ENCODE data around the gene DENND5B.
"Not testable (repeated sequence)": the region's sequence is repeated elsewhere in the genome, so short reads cannot be mapped to it uniquely, and the experiment has no call there.

Gene DENND5B

GRCh38 chr12:31618228-31619025 is 27.5 kb upstream of the DENND5B start:
- Histone ChIP-seq H3K9ac (ENCODE audit: low read length) (no peak overlapping the region), H3K27ac (ENCODE audit: low read length) (no peak overlapping the region)

GRCh38 chr12:31612819-31613218 is 21.9 kb upstream of the DENND5B start:
- H3K27ac ChIP-seq (ENCODE audit: low read length) = no peak overlapping the region
- H3K27me3 ChIP-seq (ENCODE audit: control insufficient read depth, insufficient read depth, low read length) = no peaks in the 10 kb centered on the region
- no peak overlapping the region for H3K4me3 ChIP-seq (ENCODE audit: low read length)
- no peak overlapping the region for H3K9ac ChIP-seq (ENCODE audit: low read length)
- H3K4me1 ChIP-seq (ENCODE audit: control insufficient read depth, low read depth, low read length) = no peaks in the 10 kb centered on the region
- peaks cover 6% of the 10 kb centered on the region for H3K9me3 ChIP-seq (ENCODE audit: control insufficient read depth, low read depth, low read length)
- H3K36me3 ChIP-seq (ENCODE audit: control insufficient read depth, low read depth, low read length) = no peaks in the 10 kb centered on the region

More at GRCh38 chr12:31618228-31619025, 27.5 kb upstream of the DENND5B start:
- H3K4me3 ChIP-seq (ENCODE audit: low read length) = no peak overlapping the region
- no peaks in the 10 kb centered on the region for H3K9me3 ChIP-seq (ENCODE audit: control insufficient read depth, low read depth, low read length)
- no peaks in the 10 kb centered on the region for H3K27me3 ChIP-seq (ENCODE audit: control insufficient read depth, insufficient read depth, low read length)
- no peaks in the 10 kb centered on the region for H3K36me3 ChIP-seq (ENCODE audit: control insufficient read depth, low read depth, low read length)
- H3K4me1 ChIP-seq (ENCODE audit: control insufficient read depth, low read depth, low read length) = no peaks in the 10 kb centered on the region

- H3K36me3 ChIP-seq (ENCODE audit: control insufficient read depth, low read depth, low read length); H3K9me3 ChIP-seq (ENCODE audit: control insufficient read depth, low read depth, low read length); H3K27ac ChIP-seq (ENCODE audit: low read length): not testable (repeated sequence)
Measured at GRCh38 chr12:31608299-31608698, 17.4 kb upstream of the DENND5B start.

GRCh38 chr12:31605531-31605930 is 14.6 kb upstream of the DENND5B start:
- Histone ChIP-seq H3K9me3 (ENCODE audit: control insufficient read depth, low read depth, low read length) (peaks cover 6% of the 10 kb centered on the region), H3K9ac (ENCODE audit: low read length) (no peak overlapping the region), H3K27ac (ENCODE audit: low read length) (no peak overlapping the region), H3K4me1 (ENCODE audit: control insufficient read depth, low read depth, low read length) (no peaks in the 10 kb centered on the region), H3K4me3 (ENCODE audit: low read length) (no peak overlapping the region), H3K27me3 (ENCODE audit: control insufficient read depth, insufficient read depth, low read length) (no peaks in the 10 kb centered on the region), H3K36me3 (ENCODE audit: control insufficient read depth, low read depth, low read length) (no peaks in the 10 kb centered on the region)

More at GRCh38 chr12:31608299-31608698, 17.4 kb upstream of the DENND5B start:
- H3K9ac ChIP-seq (ENCODE audit: low read length); H3K4me1 ChIP-seq (ENCODE audit: control insufficient read depth, low read depth, low read length); H3K27me3 ChIP-seq (ENCODE audit: control insufficient read depth, insufficient read depth, low read length); H3K4me3 ChIP-seq (ENCODE audit: low read length): not testable (repeated sequence)

- no peak overlapping the region for H3K9ac ChIP-seq (ENCODE audit: low read length)
- no peaks in the 10 kb centered on the region for H3K27me3 ChIP-seq (ENCODE audit: control insufficient read depth, insufficient read depth, low read length)
- peaks cover 3% of the 10 kb centered on the region for H3K9me3 ChIP-seq (ENCODE audit: control insufficient read depth, low read depth, low read length)
- no peaks in the 10 kb centered on the region for H3K4me1 ChIP-seq (ENCODE audit: control insufficient read depth, low read depth, low read length)
- H3K4me3 ChIP-seq (ENCODE audit: low read length) = no peak overlapping the region
- no peak overlapping the region for H3K27ac ChIP-seq (ENCODE audit: low read length)
- H3K36me3 ChIP-seq (ENCODE audit: control insufficient read depth, low read depth, low read length) = no peaks in the 10 kb centered on the region
Measured at GRCh38 chr12:31603546-31604009, 12.6 kb upstream of the DENND5B start.

- no peaks in the 10 kb centered on the region for H3K27me3 ChIP-seq (ENCODE audit: control insufficient read depth, insufficient read depth, low read length)
- H3K9me3 ChIP-seq (ENCODE audit: control insufficient read depth, low read depth, low read length) = no peaks in the 10 kb centered on the region
- no peaks in the 10 kb centered on the region for H3K36me3 ChIP-seq (ENCODE audit: control insufficient read depth, low read depth, low read length)
- H3K9ac ChIP-seq (ENCODE audit: low read length) = no peak overlapping the region
- no peak overlapping the region for H3K27ac ChIP-seq (ENCODE audit: low read length)
- H3K4me1 ChIP-seq (ENCODE audit: control insufficient read depth, low read depth, low read length) = no peaks in the 10 kb centered on the region
- H3K4me3 ChIP-seq (ENCODE audit: low read length) = no peak overlapping the region
Measured at GRCh38 chr12:31600750-31601149, 9.8 kb upstream of the DENND5B start.

- Histone ChIP-seq H3K36me3 (ENCODE audit: control insufficient read depth, low read depth, low read length) (no peaks in the 10 kb centered on the region), H3K4me3 (ENCODE audit: low read length) (no peak overlapping the region), H3K9me3 (ENCODE audit: control insufficient read depth, low read depth, low read length) (no peaks in the 10 kb centered on the region), H3K4me1 (ENCODE audit: control insufficient read depth, low read depth, low read length) (no peaks in the 10 kb centered on the region), H3K27me3 (ENCODE audit: control insufficient read depth, insufficient read depth, low read length) (no peaks in the 10 kb centered on the region), H3K9ac (ENCODE audit: low read length) (no peak overlapping the region), H3K27ac (ENCODE audit: low read length) (no peak overlapping the region)
Measured at GRCh38 chr12:31600252-31600651, 9.3 kb upstream of the DENND5B start.

GRCh38 chr12:31599053-31599452 is 8.1 kb upstream of the DENND5B start:
- Histone ChIP-seq H3K9me3 (ENCODE audit: control insufficient read depth, low read depth, low read length) (no peaks in the 10 kb centered on the region), H3K9ac (ENCODE audit: low read length) (no peak overlapping the region), H3K4me3 (ENCODE audit: low read length) (no peak overlapping the region), H3K27ac (ENCODE audit: low read length) (no peak overlapping the region), H3K4me1 (ENCODE audit: control insufficient read depth, low read depth, low read length) (no peaks in the 10 kb centered on the region), H3K27me3 (ENCODE audit: control insufficient read depth, insufficient read depth, low read length) (no peaks in the 10 kb centered on the region), H3K36me3 (ENCODE audit: control insufficient read depth, low read depth, low read length) (no peaks in the 10 kb centered on the region)

- Histone ChIP-seq H3K4me3 (ENCODE audit: low read length) (no peak overlapping the region), H3K27me3 (ENCODE audit: control insufficient read depth, insufficient read depth, low read length) (peaks cover 4% of the 10 kb centered on the region), H3K36me3 (ENCODE audit: control insufficient read depth, low read depth, low read length) (no peaks in the 10 kb centered on the region), H3K27ac (ENCODE audit: low read length) (no peak overlapping the region), H3K9ac (ENCODE audit: low read length) (no peak overlapping the region), H3K4me1 (ENCODE audit: control insufficient read depth, low read depth, low read length) (no peaks in the 10 kb centered on the region), H3K9me3 (ENCODE audit: control insufficient read depth, low read depth, low read length) (no peaks in the 10 kb centered on the region)
Measured at GRCh38 chr12:31597066-31597465, 6.1 kb upstream of the DENND5B start.

GRCh38 chr12:31594681-31595080 is 3.7 kb upstream of the DENND5B start:
- Histone ChIP-seq H3K9me3 (ENCODE audit: control insufficient read depth, low read depth, low read length) (no peaks in the 10 kb centered on the region), H3K27me3 (ENCODE audit: control insufficient read depth, insufficient read depth, low read length) (peaks cover 12% of the 10 kb centered on the region), H3K4me1 (ENCODE audit: control insufficient read depth, low read depth, low read length) (no peaks in the 10 kb centered on the region), H3K36me3 (ENCODE audit: control insufficient read depth, low read depth, low read length) (no peaks in the 10 kb centered on the region), H3K27ac (ENCODE audit: low read length) (no peak overlapping the region), H3K9ac (ENCODE audit: low read length) (no peak overlapping the region), H3K4me3 (ENCODE audit: low read length) (no peak overlapping the region)

GRCh38 chr12:31591380-31591901 is 505 bp upstream of the DENND5B start:
- no peaks in the 10 kb centered on the region for H3K9me3 ChIP-seq (ENCODE audit: control insufficient read depth, low read depth, low read length)
- peak overlapping the region; percentile 63 for H3K4me3 ChIP-seq (ENCODE audit: low read length)
- peaks cover 31% of the 10 kb centered on the region for H3K27me3 ChIP-seq (ENCODE audit: control insufficient read depth, insufficient read depth, low read length)
- H3K4me1 ChIP-seq (ENCODE audit: control insufficient read depth, low read depth, low read length) = peaks cover 5% of the 10 kb centered on the region
- no peak overlapping the region for H3K27ac ChIP-seq (ENCODE audit: low read length)
- H3K36me3 ChIP-seq (ENCODE audit: control insufficient read depth, low read depth, low read length) = no peaks in the 10 kb centered on the region
- H3K9ac ChIP-seq (ENCODE audit: low read length) = no peak overlapping the region
